NCI-H1048 (cell line): ENCODE results near the gene NPHP4.

Experiments
- DNase-seq: peaks from one replicate; lab custom pipeline; 2025; lab: John Stamatoyannopoulos, UW

Gene NPHP4

DNA sequence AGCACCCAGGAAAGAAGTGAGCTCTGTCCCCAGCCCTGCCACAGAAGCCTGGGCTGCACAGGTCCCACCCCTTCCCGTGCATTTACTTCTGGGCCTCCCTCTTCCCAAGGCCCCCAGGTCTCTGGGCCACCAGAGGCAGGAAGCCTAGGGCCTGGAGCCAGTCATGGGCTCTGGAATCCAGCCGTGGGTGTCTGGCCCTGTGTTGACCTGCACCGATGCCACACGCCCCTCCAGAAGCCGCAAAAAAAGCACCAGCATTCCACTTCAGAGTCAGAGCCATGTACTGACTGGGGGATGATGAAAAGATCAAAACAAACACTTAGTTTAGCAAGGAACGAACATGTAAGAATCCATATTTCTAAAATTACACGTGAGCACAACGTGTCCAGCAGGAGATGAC lies 141.7 kb downstream of the NPHP4 start:
- no peak for DNase-seq

DNA sequence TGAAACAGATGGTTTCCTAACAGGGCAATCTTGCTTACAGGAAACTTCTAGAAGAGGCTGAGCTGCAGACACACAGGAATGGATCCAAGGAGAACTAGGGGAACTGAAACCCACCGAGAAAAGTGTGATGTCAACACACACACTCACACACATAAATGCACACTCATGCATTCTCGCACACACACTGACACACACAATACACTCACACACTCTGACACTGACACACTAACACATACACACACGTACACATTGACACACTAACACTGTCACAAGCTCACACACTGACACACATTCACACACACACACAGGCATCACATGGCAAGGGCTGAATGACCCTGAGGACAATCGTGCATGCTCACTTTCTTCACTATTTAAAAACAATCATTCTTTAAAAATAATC lies 142.7 kb downstream of the NPHP4 start:
- DNase-seq, result no peak

DNA sequence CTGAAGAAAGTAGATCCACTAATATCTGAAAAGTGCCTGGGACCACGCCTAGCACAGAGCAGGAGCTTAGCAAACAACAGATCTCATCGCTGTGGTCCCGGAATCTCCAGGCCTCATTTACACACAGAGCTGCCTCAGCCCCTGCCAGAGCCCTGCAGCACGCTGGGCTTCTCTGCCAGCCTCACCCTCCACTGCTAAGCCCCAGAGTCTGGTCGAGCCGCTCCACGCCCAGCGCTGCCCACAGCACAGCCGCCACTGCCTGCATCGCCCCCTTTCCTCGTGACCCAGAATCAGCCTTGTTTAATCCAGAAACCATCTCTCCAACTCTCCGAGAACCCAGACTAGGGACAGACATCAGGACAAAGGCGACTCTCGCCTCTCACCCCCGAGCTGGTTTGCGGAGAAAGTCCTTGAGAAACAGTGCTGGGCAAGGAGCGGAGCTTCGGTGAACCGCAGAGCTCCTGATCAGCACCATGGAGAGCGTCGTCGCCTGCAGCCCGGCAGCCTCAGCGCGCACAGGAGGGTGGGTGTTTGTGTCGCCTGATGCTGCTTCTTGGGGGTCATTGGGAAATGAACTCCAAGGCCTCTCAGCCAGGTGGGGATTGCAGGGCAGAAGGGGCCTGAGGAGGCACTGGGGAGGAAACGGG lies 145.1 kb downstream of the NPHP4 start:
- no peak for DNase-seq

DNA sequence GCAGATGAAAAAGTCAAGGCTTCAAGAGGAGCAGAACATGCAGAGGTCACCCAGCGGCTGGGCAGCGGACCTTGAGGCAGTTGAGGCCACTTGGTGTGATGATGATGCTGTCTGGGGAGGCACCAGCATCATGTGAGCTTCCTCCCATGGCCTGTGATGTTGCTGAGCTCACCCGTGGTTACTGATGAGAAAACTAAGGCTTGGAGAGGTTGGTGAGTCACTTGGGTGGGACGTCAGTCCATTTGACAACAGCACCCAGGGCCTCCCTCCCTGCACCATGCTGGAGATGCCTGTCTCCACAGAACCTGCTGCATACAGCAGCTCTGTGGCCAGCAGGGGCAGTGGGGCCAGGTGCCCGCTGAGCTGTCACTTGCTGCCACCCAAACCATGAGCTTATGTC lies 146.8 kb downstream of the NPHP4 start:
- DNase-seq, result no peak

DNA sequence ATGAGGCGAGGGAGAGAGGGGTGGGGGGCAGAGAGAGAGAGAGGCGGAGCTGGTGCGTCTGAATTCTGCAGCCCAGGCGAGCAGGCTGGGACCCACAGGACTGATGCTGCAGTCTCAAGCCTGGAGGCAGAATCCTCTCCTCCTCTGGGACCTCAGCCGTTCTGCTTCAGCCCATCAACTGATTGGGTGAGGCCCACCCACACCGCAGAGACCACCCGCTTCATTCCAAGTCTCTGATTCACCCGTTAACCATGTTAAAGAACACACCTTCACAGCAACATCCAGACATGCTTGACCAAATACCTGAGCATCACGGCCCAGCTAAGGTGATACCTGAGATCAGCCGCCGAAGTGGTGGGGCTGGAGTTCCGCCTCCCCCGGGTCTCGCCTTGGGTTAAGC lies 147.8 kb downstream of the NPHP4 start:
- DNase-seq, result no peak

DNA sequence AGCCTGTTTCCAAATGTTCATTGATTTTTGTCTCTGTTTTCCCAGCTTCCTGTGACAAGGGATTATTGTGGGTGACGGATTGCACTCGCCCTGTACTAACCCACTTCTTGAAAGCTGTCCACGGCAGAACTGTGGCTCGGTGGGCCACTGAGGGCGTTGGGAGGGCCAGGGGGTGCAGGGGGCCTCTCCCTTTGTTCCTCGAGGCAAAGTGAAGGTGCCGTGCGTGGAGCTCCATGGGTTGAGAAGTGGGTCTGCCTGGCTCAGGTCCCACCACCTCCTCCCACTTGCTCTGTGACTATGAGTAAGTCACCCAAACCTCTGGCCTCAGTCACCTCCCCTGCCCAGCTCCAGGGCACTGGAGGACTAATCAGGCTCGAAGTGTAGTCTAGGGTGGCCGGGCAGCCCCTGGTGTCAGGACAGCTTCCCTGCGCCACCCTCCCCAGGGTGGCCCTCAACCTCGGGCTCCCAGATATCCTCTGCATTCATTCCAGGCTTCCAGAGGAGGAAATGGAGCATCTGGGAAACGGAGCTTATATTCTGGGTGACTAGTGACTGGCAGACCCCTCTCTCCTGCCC lies 148.6 kb downstream of the NPHP4 start:
- no peak for DNase-seq

DNA sequence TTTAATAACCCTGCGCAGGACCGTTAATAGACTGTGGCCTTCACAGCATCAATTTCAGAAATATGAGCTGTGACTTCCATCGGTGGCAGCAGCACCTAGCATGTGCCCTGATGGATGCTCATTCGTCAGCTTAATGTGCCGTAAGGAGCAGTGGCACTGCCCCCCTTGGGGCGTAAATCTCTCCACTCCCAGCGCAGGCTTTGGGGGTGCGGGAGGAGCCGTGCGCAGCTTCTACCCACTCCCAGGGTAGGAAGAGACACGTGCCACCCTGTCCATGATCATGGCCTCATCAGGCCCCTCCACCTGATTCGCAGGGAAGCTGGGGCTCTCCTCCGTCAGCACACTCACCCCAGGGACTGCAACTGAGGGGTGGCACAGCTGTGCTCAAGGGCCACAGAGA lies 149.5 kb downstream of the NPHP4 start:
- no peak for DNase-seq

DNA sequence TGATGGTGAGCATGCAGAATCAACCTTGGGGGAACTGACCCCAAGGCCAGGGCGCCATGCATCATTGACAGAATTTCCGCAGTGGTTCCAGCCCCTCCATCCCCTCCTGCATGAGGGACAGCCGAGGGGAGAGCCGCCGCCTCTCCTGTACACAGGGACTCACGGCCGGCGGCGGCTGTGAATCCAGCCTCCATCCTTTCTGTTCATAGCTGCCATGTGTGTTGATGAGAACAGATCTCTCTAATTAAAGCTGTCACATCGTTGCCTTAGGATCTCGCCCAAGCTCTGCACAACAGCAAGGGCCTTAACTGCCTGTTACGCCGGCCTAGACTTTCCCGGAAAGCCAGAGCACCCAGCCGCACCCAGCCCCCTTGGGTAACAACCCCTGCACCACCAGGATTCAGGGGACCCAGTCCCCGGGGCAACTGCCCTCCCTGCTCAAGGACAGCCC lies 151.6 kb downstream of the NPHP4 start:
- DNase-seq, result no peak

DNA sequence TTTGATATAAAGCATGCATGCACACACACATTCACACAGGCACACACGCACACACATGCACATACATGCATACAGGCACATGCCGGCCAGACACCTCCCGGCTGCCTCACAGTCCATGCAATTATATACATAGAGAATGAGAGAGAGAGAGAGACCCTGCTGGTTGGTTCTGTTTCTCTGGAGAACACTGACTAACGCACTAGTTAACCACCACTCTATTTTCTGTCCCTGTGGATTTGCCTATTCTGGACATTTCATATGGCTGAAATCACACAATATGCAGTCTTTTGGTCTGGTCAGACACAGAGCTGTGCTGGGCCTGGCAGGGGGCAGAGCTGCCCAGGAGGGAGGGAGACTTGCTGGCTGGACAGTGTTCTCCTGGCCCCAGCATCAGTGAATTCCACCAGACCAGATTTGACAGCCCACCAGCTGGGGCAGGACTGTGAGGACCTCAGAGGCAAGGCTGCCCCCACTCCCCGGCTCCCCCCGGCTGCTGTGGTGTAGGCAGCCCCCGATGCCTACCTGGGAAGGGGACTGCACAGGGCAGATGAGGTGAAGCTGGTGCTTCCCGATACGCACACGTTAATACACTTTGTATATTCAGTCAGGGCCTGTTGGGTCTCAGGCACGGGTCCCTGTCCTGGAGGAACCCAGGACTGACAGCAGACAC lies 152.2 kb downstream of the NPHP4 start:
- no peak for DNase-seq

DNA sequence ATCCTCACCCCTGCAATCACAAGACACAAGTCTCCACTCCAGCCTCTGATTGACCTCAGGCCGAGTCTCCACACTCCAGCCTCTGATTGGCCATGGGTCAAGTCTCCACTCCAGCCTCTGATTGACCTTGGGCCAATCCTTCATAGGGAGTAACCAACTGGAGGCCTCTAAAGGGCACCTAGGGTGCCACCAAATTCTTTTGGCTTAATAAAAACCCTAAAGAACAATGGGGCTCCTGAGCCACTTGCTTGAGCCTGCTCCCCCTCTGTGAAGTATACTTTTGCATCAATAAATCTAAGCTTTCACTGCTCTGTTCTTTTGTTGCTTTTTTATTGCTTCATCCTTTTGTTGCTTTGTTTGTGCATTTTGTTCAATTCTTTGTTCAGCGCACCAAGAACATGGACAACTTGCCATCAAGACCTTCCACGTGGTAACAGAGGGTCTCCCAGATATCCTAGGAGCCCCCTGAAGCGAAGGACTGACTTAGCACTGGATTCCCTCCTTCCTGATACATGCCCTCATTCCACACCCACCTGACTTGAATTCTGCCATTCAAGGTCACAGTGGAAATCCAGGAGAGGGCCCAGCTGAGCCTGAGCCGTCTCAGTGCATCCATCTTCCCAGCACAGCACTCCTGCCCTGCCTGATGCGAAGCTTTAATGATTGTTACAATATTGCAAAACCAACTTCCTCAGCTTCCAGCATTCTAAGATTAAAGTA lies 152.9 kb downstream of the NPHP4 start:
- no peak for DNase-seq

DNA sequence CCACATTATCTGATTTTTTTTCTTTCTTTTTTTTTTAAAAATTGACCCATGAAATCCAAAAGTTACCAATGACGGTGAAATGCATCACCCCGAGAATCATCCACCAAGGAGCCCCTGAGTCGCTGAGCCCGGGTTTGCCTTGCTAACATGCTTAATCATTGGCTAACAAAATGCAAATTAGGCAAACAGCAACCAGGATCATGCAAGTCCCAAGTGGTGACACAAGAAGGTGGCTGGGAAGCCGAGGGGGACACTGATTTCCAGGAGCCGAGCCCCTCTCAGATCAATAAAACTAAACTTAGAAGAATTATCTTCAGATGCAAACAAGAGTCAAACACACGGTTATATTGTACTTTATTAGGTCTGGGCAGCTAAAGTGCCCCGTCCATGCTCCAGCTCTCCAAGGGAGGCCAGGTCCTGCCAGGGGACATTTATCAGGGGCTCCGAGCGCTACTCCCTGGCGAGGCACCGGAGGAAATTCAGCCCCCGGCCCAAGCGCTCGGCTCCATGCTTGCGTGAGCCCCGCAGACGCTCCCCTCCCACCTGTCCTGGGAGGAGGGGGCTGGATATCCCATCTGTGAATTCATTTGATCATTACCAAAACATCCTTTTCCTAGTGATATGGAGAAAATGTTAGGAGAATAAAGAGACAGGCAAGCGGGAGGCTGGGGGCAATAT lies 154.1 kb downstream of the NPHP4 start:
- no peak for DNase-seq

DNA sequence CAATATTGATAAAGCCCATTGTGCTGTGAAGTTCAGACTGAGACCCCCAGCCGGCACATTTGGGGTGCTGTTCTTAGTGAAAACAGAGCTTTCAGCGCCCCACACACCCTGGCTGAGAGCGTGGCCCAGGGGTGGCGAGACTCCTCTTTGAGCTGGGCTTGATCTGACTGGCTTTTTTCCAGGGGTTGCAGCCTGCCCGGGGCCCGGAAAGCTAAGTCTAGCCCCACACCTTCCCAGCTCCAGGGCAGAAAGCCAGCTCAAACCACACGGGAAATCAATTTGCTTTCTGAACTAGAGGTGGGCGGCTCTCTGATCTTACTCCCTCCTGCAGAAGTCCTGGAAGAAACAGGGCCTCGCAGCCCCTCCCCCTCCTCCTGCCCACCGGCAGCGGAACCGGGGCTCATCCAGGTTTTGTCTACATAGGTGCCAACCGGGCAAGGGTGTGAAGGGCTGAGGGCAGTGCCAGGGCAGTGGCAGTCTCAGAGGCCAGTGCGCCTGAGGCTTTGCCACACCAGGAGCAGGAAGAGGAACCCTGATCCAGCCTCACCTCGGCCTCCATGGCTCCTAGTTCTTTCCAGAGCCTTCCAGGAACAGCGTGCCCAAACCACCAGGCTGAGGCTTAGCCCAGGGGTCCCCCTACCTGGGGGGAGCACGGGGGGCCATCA lies 155.3 kb downstream of the NPHP4 start:
- DNase-seq, result no peak

DNA sequence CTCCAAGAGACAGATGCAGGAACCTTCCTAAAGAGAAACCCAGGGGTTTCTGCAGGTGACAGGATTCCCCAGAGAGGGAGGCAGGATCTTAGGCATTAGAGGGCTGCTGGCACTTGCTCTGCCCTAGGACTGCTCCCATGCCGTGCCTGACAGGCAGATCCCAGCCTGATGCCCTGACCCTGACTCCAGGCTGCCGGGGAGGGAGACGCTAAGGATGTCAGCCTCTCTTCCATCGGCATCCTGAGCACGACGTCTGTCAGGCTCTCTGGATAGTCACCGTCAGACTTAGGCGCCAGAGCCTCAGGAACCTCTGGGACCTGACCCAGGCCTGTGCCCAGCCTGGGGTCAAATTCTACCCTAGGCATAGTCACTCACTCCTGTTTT lies 157.1 kb downstream of the NPHP4 start:
- DNase-seq, result no peak

DNA sequence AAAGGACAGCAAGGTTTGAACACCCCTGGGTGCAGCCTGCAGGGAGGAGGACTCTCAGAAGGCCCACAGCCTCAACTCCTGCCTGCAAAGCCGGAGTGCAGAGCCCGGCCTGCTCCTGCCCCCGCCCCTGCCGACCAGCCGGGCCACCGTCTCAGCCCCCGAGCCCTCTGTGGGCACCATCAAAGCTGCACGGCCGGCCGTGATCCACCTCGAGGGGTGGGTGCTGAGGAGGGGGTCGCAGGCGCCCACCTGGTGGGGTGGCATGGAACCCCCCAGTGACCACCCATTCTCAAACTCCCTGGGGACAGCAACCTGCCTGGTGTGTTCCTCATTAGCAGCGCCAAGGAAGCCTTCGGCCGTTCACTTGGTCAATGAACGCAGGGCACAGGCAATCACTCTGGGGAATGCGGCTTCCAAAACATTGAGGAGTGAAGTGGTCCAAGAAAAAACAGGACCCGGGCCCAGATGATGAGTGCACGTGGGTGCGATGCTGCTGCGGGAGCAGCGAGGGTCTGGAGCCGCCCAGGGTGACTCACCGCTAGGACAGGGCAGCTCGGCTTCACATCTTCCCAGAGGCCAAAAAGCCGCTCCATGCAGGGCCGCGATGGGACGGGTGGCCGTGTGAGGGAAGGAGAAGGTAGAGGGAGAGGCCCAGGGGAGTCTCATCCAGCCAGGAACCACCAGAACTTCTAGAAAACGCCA lies 157.6 kb downstream of the NPHP4 start:
- DNase-seq, result no peak

DNA sequence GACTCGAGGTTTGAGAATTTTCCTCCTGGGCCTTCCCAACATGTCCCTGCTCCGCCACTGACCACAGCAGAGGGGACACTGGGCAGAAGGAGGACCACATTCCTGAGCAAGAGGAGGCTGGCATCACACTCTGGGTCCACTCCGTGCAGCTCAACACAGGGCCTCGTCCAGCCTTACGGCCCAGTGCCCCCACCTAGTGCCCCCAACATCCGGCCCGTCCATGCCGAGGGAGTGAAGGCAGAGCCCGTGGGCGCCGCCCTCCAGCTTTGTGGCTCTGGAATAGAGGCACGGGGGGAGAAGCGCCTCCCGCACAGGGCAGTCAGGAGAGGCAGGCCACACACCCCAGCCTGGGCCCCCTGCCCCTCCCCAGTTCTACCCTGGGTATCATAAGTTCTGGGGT lies 158.3 kb downstream of the NPHP4 start:
- no peak for DNase-seq

DNA sequence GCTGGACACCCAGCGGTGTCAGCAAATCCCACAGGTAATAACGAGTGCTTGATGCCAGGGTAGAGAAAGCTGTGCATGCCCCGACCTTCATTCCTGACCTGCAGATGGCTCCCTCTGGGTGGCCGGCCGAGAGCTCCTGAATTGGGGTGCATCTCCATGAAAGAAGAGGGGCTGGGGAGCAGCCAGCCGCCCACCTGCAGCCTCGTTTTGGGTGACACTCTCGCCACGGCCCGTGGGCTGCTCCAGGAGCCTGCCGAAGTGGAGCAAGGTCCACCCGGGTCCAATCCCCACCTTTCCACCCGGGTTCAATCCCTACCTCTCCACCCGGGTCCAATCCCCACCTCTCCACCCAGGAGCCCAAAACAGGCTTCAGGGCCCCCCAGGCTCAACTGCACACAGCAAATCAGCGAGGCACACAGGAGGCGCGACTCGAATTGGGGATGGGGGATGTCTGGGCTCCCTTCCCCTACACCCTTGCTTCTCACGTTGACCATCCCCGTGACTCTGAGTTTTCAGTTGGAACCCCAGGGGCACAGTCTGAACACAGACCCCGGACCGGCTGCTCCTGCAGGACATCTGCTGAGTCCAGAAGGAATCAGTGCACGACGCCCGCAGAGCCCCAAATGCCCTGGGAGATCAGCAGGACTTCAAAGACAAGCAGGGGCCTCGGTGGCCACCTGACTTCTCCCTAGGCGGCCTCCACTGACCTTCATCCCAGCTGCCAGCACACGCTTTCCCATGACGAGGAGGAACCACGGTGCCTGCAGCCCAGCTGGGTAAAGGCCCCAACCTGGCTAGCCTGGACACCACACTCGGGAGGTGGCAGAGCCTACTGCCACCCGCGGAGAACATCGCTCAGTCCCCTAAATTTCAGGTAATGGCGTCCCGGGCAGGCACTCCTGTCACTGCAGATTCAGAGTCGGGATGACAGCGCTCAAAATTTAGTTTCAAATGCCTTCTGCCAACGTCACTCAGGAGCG lies 159.0 kb downstream of the NPHP4 start:
- DNase-seq, result no peak

DNA sequence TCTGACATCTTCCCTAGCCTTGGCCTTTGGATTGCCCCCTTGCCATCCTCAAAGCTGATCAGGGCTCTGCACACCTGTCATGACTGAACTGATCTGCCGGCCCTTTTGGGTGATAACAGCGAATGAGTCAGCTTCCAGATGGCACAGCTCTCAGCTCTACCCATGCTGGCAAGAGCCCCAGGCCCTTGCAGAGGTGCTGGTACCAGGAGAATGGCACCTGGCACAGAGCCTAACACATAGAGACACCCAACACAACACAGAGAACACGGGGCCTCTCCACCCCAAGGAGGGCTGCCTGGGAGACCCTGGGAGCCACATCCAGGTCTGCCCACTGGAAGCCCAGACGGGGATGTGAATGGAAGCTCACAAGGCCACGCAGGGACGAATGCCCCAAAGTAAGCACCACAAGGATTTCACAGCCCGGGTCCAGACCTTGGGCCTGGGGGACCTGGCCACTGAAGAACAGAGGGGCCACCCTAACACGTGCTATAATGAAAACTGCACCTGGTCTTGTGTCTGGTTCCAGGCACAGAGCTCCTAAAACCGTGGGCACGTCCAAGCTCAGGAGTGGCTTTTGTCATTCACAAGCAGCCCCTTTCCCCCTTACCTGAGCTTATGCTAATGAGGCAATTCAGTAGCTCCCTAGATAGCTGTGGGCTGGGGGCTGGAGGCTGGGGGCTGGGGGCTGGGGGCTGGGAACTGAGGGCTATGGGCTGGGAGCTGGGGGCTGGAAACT lies 160.5 kb downstream of the NPHP4 start:
- DNase-seq, result no peak

DNA sequence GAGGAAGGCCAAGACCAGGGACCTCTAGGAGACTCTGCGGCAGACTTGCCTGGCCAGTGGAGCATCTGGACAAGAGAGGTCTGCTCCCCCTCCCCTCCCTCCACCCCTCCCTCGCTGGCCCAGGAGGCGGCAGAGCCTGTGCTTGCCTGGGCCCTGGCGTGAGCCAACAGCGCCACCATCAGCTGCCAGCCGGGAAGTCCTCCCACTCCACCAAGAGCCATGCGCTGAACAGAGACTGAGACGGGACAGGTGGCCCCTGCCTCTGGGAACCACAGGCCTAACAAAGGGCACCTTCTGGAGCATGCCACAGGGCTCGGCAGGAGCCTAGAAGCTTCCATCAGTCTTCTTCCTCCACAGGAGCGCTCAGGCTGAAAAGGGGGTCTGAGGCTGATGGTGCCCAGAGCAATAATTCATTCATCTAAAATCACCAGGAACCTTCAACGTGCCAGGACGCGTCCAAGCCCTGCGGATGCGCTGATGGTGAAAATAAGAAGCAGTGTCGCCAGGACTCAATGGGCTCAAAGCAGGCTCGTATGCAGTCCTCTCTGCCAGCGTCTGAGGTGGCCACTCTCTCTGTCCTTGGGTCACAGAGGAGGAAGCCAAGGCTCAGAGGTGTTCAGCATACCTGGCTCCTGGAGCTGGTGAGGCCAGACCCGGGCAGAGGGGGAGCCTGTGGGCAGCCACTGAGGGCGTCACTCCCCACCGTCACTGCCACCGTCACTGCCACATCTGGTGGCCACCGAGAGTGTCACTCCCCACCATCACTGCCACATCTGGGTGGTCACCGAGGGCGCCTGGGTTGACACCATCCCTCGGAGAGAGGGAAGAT lies 161.2 kb downstream of the NPHP4 start:
- DNase-seq, result no peak
